HepG2 (cell line): ENCODE measurements around the gene RAB34. TPM values are rescaled to one million over a fixed set of nuclear protein-coding genes. Genes with fewer than 3 reads are reported as not detected.
A peak's percentile ranks its signal among the peaks of the same experiment; 100 is the strongest.

Source experiments
- ATF7 ChIP-seq, 2 experiments: fragments of 450-650 bp in 1 of 2; sonication (generic) in 1 of 2; formaldehyde crosslinking in 1 of 2; IDR thresholded peaks; 2 replicates each; pipeline versions ENCODE4 v1.4.0 to v1.6.1; 2016 to 2020; ENCODE audit warnings: antibody characterized with exemption in 1 of 2, mild to moderate bottlenecking in 1 of 2, missing genetic modification reagents in 1 of 2
- HCFC1 ChIP-seq: fragments of 150-350 bp; IDR thresholded peaks from 2 replicates; pipeline ENCODE4 v1.6.1; 2014; ENCODE audit warnings: low read depth, low read length
- IRX3 ChIP-seq: sonication (generic); formaldehyde crosslinking; IDR thresholded peaks from 2 replicates; pipeline ENCODE4 v1.8.1; 2023; ENCODE audit warnings: mild to moderate bottlenecking, low read depth, missing genetic modification reagents, borderline replicate concordance
- KDM5A ChIP-seq: fragments of 200-600 bp; sonication (generic); IDR thresholded peaks from 2 replicates; pipeline ENCODE4 v1.7.0; 2018; ENCODE audit warnings: antibody characterized with exemption, mild to moderate bottlenecking, low read length, borderline replicate concordance
- PITX1 ChIP-seq: sonication (generic); formaldehyde crosslinking; IDR thresholded peaks from 2 replicates; pipeline ENCODE4 v1.5.1; 2020; ENCODE audit warnings: mild to moderate bottlenecking, missing genetic modification reagents
- PRMT3 ChIP-seq: sonication (generic); formaldehyde crosslinking; IDR thresholded peaks from 2 replicates; pipeline ENCODE4 v1.8.1; 2022; ENCODE audit warnings: low read depth, mild to moderate bottlenecking, moderate library complexity, missing genetic modification reagents, borderline replicate concordance
- RAD51 ChIP-seq: fragments of 450-650 bp; IDR thresholded peaks from 2 replicates; pipeline ENCODE4 v1.6.1; 2016; ENCODE audit warnings: borderline replicate concordance
- TARDBP ChIP-seq: sonication (generic); formaldehyde crosslinking; IDR thresholded peaks from 2 replicates; pipeline ENCODE4 v1.8.0; 2022; ENCODE audit warnings: mild to moderate bottlenecking, missing genetic modification reagents
- THRA ChIP-seq: sonication (generic); formaldehyde crosslinking; IDR thresholded peaks from 2 replicates; pipeline ENCODE4 v1.4.0; 2020; ENCODE audit warnings: missing genetic modification reagents, borderline replicate concordance
- WIZ ChIP-seq: sonication (generic); formaldehyde crosslinking; IDR thresholded peaks from 2 replicates; pipeline ENCODE4 v1.5.1; 2020; ENCODE audit warnings: mild to moderate bottlenecking, missing genetic modification reagents
- ZNF274 ChIP-seq: sonication (generic); formaldehyde crosslinking; IDR thresholded peaks from 2 replicates; pipeline ENCODE4 v1.5.1; 2020; ENCODE audit warnings: mild to moderate bottlenecking, missing genetic modification reagents
- ZNF333 ChIP-seq: sonication (generic); formaldehyde crosslinking; IDR thresholded peaks from 2 replicates; pipeline ENCODE4 v1.4.0; 2020; ENCODE audit warnings: mild to moderate bottlenecking, missing genetic modification reagents, borderline replicate concordance
- ZNF343 ChIP-seq: sonication (generic); formaldehyde crosslinking; IDR thresholded peaks from 2 replicates; pipeline ENCODE4 v1.4.0; 2020; ENCODE audit warnings: mild to moderate bottlenecking, missing genetic modification reagents
- ZNF737 ChIP-seq: sonication (generic); formaldehyde crosslinking; IDR thresholded peaks from 2 replicates; pipeline ENCODE4 v1.5.0; 2020; ENCODE audit warnings: missing genetic modification reagents, mild to moderate bottlenecking, borderline replicate concordance
- ZNF839 ChIP-seq: sonication (generic); formaldehyde crosslinking; IDR thresholded peaks from 2 replicates; pipeline ENCODE4 v1.4.0; 2020; ENCODE audit warnings: missing genetic modification reagents, mild to moderate bottlenecking, borderline replicate concordance
- ZSCAN30 ChIP-seq: sonication (generic); formaldehyde crosslinking; IDR thresholded peaks from 2 replicates; pipeline ENCODE4 v1.5.0; 2020; ENCODE audit warnings: mild to moderate bottlenecking, missing genetic modification reagents
- ZUFSP ChIP-seq: sonication (generic); formaldehyde crosslinking; IDR thresholded peaks from 2 replicates; pipeline ENCODE4 v1.9.0; 2021; ENCODE audit warnings: missing genetic modification reagents, mild to moderate bottlenecking, borderline replicate concordance
- polyA plus RNA-seq, 8 experiments: library from polyadenylated mRNA; depleted of rRNA in 3 of 8; stranded (reverse) in 7 of 8; unstranded in 1 of 8; fragments of >200 nt; fragmentation: Illumina TruSeq in 4 of 8; extraction: Trizol in 4 of 8; gene quantifications; 2 replicates each; pipeline versions ENCODE4 v1.2.1 to v1.2.3, GENCODE V29; 2011 to 2016; ENCODE audit warnings: low read depth in 4 of 8, missing spikeins in 1 of 8, mixed read lengths in 1 of 8; ENCODE audit not compliant: insufficient read depth in 1 of 8
- total RNA-seq, 5 experiments: library from RNA; depleted of rRNA; stranded (reverse); fragments of >200 nt; fragmentation: Illumina TruSeq; extraction: Trizol; gene quantifications; 2 replicates each; pipeline ENCODE4 v1.2.3, GENCODE V29; 2016; ENCODE audit warnings: low read depth in 1 of 5
- TF ChIP-seq, protein P1 (sequence below): sonication (generic); formaldehyde crosslinking; IDR thresholded peaks from 2 replicates; pipeline ENCODE4 v1.5.0; 2020; ENCODE audit warnings: missing genetic modification reagents, mild to moderate bottlenecking, borderline replicate concordance
- TF ChIP-seq, protein P2 (sequence below): sonication (generic); formaldehyde crosslinking; IDR thresholded peaks from 2 replicates; pipeline ENCODE4 v1.8.0; 2023; ENCODE audit warnings: mild to moderate bottlenecking, missing genetic modification reagents
- TF ChIP-seq, protein P3 (sequence below): sonication (generic); formaldehyde crosslinking; IDR thresholded peaks from 2 replicates; pipeline ENCODE4 v1.5.0; 2020; ENCODE audit warnings: missing genetic modification reagents

Gene RAB34
- total and polyA plus RNA-seq, 2 of the 13 experiments (the other 11 are each of a cell fraction or from before 2014, with no cell fraction given) = 0.49 TPM; not detected in 1

- TF ChIP-seq ZNF274 (CRISPR knock-in tag) = no peak
- TF ChIP-seq THRA (CRISPR knock-in tag) = peak; percentile 53
- no peak for TF ChIP-seq RAD51
- TF ChIP-seq PRMT3 (CRISPR knock-in tag) = no peak; the same call in 1 of the 2 replicates
- no peak for TF ChIP-seq ZNF737 (CRISPR knock-in tag)
- TF ChIP-seq HCFC1 = no peak
- no peak for TF ChIP-seq ZUFSP (CRISPR knock-in tag)
- 0 out of 2 replicates have a peak, but pooled peaks have one; percentile 29 for TF ChIP-seq WIZ (CRISPR knock-in tag)
- TF ChIP-seq, protein P1, sequence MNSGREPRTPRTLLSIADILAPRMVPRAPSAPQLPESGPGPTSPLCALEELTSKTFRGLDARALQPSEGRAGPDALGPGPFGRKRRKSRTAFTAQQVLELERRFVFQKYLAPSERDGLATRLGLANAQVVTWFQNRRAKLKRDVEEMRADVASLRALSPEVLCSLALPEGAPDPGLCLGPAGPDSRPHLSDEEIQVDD (CRISPR knock-in tag) = no peak
- peak; percentile 77 for TF ChIP-seq KDM5A
- no peak for TF ChIP-seq ZSCAN30 (CRISPR knock-in tag)
- TF ChIP-seq ATF7 (IDR thresholded peaks at IDR 0.05) = no peak
- TF ChIP-seq ATF7 (CRISPR knock-in tag; IDR thresholded peaks at IDR 0.05) = no peak
- 0 out of 2 replicates have a peak, but pooled peaks have one; percentile 66 for TF ChIP-seq ZNF343 (CRISPR knock-in tag)
- 0 out of 2 replicates have a peak, but pooled peaks have one; percentile 23 for TF ChIP-seq ZNF333 (CRISPR knock-in tag)
- TF ChIP-seq TARDBP = no peak
- no peak; the same call in 1 of the 2 replicates for TF ChIP-seq ZNF839 (CRISPR knock-in tag)
- no peak for TF ChIP-seq IRX3 (CRISPR knock-in tag)
- TF ChIP-seq, protein P2, sequence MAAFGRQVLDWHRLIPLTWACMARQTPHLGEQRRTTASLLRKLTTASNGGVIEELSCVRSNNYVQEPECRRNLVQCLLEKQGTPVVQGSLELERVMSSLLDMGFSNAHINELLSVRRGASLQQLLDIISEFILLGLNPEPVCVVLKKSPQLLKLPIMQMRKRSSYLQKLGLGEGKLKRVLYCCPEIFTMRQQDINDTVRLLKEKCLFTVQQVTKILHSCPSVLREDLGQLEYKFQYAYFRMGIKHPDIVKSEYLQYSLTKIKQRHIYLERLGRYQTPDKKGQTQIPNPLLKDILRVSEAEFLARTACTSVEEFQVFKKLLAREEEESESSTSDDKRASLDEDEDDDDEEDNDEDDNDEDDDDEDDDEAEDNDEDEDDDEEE = no peak
- no peak; the same call in 1 of the 2 replicates for TF ChIP-seq PITX1 (CRISPR knock-in tag)
- TF ChIP-seq, protein P3, sequence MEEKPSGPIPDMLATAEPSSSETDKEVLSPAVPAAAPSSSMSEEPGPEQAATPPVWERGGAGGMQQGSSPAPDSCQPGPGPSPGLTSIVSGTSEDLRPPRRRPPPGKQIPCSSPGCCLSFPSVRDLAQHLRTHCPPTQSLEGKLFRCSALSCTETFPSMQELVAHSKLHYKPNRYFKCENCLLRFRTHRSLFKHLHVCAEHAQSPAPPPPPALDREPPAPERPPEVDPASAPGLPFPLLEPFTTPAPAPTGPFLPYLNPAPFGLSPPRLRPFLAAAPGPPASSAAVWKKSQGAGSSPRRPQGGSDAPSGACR (CRISPR knock-in tag) = no peak; the same call in 1 of the 2 replicates
These were observed 9.2 kb upstream of the RAB34 start (continued) for GRCh38 chr17:28726627-28727491.
